Activated CD4-positive, alpha-beta T cell treated with anti-CD3 and anti-CD28 coated beads, Interleukin-2, amount 50 U/mL, for 24 hours (primary cell): Measurements from ENCODE around the gene SWAP70.
"Not testable (repeated sequence)": the region's sequence is repeated elsewhere in the genome, so short reads cannot be mapped to it uniquely, and the experiment has no call there.

Source experiments
- DNase-seq, 2 donors: peaks; one replicate each; pipeline ENCODE4 v3.0.0-alpha.2; 2020; ENCODE audit warnings: low read depth in 1 of 2, low spot score in 1 of 2

Gene SWAP70

GRCh38 chr11:9691865-9692264, 28.0 kb downstream of the SWAP70 start:
- DNase-seq, result no peak

- DNase-seq, result no peak
These were observed 28.8 kb downstream of the SWAP70 start for GRCh38 chr11:9692691-9693090.

GRCh38 chr11:9693801-9694553, 30.1 kb downstream of the SWAP70 start:
- DNase-seq, result no peak

- not testable (repeated sequence) for DNase-seq
These were observed 31.4 kb downstream of the SWAP70 start for GRCh38 chr11:9695228-9695627.

GRCh38 chr11:9697766-9698165, 33.9 kb downstream of the SWAP70 start:
- DNase-seq, result no peak

GRCh38 chr11:9700105-9700801, 36.4 kb downstream of the SWAP70 start:
- no peak for DNase-seq

- no peak for DNase-seq
These were observed 37.9 kb downstream of the SWAP70 start for GRCh38 chr11:9701799-9702198.

- no peak for DNase-seq
These were observed 39.4 kb downstream of the SWAP70 start for GRCh38 chr11:9703280-9703679.

- DNase-seq, result no peak
These were observed 40.2 kb downstream of the SWAP70 start for GRCh38 chr11:9704037-9704436.

GRCh38 chr11:9704620-9705019, 40.7 kb downstream of the SWAP70 start:
- no peak for DNase-seq

GRCh38 chr11:9705361-9705760, 41.5 kb downstream of the SWAP70 start:
- not testable (repeated sequence) for DNase-seq

GRCh38 chr11:9708544-9708943, 44.7 kb downstream of the SWAP70 start:
- no peak for DNase-seq

GRCh38 chr11:9710223-9710622, 46.3 kb downstream of the SWAP70 start:
- no peak for DNase-seq

- DNase-seq, result no peak
These were observed 47.0 kb downstream of the SWAP70 start for GRCh38 chr11:9710852-9711251.

- DNase-seq, result no peak
These were observed 47.8 kb downstream of the SWAP70 start for GRCh38 chr11:9711454-9712307.

- no peak for DNase-seq
These were observed 50.5 kb downstream of the SWAP70 start for GRCh38 chr11:9714272-9714940.

- DNase-seq, result no peak
These were observed 52.6 kb downstream of the SWAP70 start for GRCh38 chr11:9716275-9717039.

- no peak for DNase-seq
These were observed 53.1 kb downstream of the SWAP70 start for GRCh38 chr11:9717040-9717357.

GRCh38 chr11:9717719-9718118, 53.8 kb downstream of the SWAP70 start:
- no peak for DNase-seq

- DNase-seq, result no peak
These were observed 54.3 kb downstream of the SWAP70 start for GRCh38 chr11:9718147-9718546.
